ENCODE results near the gene NAV2. TPM values are rescaled to one million over a fixed set of nuclear protein-coding genes. Genes with fewer than 3 reads are reported as not detected.

NAV2 gene
- total RNA-seq, 1 donor from 2014 or later = 9.6 TPM

GRCh38 chr11:20022363-20023081 is 309.9 kb downstream of the NAV2 start:
- Histone ChIP-seq H3K36me3 (no peaks in the 10 kb centered on the region), H3K79me2 (ENCODE audit: low read depth) (peaks cover 33% of the 10 kb centered on the region), H3K4me2 (peak overlapping the region; percentile 85), H3K27ac (peak overlapping the region; percentile 90), H3K9me3 (ENCODE audit: low read depth) (no peaks in the 10 kb centered on the region), H3F3A (ENCODE audit: low read depth) (peaks cover 76% of the 10 kb centered on the region), H3K4me1 (peaks cover 71% of the 10 kb centered on the region), H4K20me1 (ENCODE audit: low read depth) (peaks cover 36% of the 10 kb centered on the region), H3K9ac (no peak overlapping the region), H3K4me3 (peak overlapping the region; percentile 50), H3K27me3 (no peaks in the 10 kb centered on the region), H2AFZ (replicated peaks) (peak overlapping the region; percentile 51)
- TF ChIP-seq EZH2phosphoT487 (IDR thresholded peaks at IDR 0.05) (peak; percentile 53), EZH2 (IDR thresholded peaks at IDR 0.05) (no peak)
- peak overlapping the region; percentile 67 for H3K27ac Mint-ChIP-seq
- H3K4me3 Mint-ChIP-seq = peak overlapping the region; percentile 88
- peak; percentile 91 for DNase-seq (ENCODE audit: low spot score)
- H3K4me1 Mint-ChIP-seq = peaks cover 45% of the 10 kb centered on the region
- peaks cover 13% of the 10 kb centered on the region for H3K27me3 Mint-ChIP-seq (ENCODE audit: insufficient read depth, low read depth)
- H3K36me3 Mint-ChIP-seq = peaks cover 3% of the 10 kb centered on the region
- H3K9me3 Mint-ChIP-seq = no peaks in the 10 kb centered on the region

DNA sequence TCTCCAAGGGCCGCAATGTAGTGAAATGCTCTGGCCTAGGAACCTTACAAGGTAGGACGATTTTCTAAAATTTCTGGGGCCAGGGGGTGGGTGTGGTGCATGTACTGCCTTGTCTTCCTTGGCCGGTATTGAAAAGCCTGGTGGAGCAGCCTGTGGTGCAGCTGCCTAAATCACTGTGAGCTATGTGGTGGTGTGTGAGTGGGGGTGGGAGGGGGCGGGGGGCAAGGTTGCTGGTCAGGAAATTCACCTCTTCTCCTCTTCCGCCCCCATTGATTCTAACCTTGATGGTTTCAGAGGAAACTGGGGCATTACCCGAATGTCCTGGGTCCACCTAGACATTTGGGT is 310.4 kb downstream of the NAV2 start:
- TF ChIP-seq CTCF (IDR thresholded peaks at IDR 0.05) (no peak), EZH2 (IDR thresholded peaks at IDR 0.05) (no peak), EZH2phosphoT487 (IDR thresholded peaks at IDR 0.05) (no peak)
- Mint-ChIP-seq H3K9me3 (no peaks in the 10 kb centered on the region), H3K4me1 (peaks cover 46% of the 10 kb centered on the region), H3K4me3 (peak overlapping the region; percentile 88), H3K36me3 (peaks cover 3% of the 10 kb centered on the region), H3K27me3 (ENCODE audit: insufficient read depth, low read depth) (peaks cover 11% of the 10 kb centered on the region), H3K27ac (peak overlapping the region; percentile 67)
- Histone ChIP-seq H3F3A (ENCODE audit: low read depth) (peaks cover 79% of the 10 kb centered on the region), H3K27me3 (no peaks in the 10 kb centered on the region), H3K79me2 (ENCODE audit: low read depth) (peaks cover 39% of the 10 kb centered on the region), H3K4me1 (peaks cover 72% of the 10 kb centered on the region), H3K9ac (no peak overlapping the region), H3K4me3 (peak overlapping the region; percentile 50), H2AFZ (replicated peaks) (no peak overlapping the region), H4K20me1 (ENCODE audit: low read depth) (peaks cover 42% of the 10 kb centered on the region), H3K4me2 (peak overlapping the region; percentile 85), H3K27ac (peak overlapping the region; percentile 90), H3K36me3 (no peaks in the 10 kb centered on the region), H3K9me3 (ENCODE audit: low read depth) (no peaks in the 10 kb centered on the region)
- DNase-seq (ENCODE audit: low spot score) = no peak

DNA sequence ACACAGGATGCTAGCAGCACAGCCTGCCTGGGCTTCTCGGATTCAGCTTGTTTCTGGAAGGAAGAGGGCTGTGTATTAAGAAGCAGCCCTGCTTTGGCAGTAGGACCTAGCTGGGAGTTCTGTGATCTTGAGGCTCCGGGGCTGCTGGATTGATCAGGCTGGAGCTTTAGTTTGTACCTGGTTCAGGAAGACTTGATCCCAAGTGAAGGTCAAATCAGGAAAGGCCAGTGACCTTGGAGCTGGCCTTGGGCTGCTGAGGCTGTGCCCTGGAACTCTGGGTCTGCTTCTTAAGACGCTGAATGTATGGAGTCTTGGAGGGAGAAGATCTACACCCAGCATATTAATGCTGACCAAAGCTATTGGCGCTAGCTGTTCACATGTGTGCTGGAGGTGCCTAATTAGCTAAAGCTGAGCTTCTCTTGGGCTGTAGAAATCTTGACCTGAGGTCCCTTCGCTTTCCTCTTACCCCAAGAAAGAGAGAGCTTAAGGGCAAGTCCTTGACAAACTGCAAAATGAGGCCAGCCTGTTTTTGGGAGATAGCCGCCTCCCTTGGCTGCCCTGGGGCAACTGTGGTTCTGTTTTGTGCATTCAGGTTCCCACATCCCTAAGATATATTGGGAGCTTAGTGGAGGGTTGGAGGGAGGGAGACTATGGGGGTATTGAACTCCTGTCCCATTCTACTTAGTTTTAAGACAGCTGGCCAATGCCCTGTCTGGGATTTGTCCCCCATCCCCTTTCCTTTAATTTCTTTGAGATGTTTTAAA is 311.7 kb downstream of the NAV2 start:
- Histone ChIP-seq H3K4me1 (peaks cover 77% of the 10 kb centered on the region), H3K27me3 (no peaks in the 10 kb centered on the region), H3K27ac (no peak overlapping the region), H3K9me3 (ENCODE audit: low read depth) (no peaks in the 10 kb centered on the region), H3K36me3 (no peaks in the 10 kb centered on the region), H3F3A (ENCODE audit: low read depth) (peaks cover 86% of the 10 kb centered on the region), H3K4me3 (peak overlapping the region; percentile 50), H4K20me1 (ENCODE audit: low read depth) (peaks cover 47% of the 10 kb centered on the region), H3K4me2 (peak overlapping the region; percentile 85), H2AFZ (replicated peaks) (no peak overlapping the region), H3K9ac (no peak overlapping the region), H3K79me2 (ENCODE audit: low read depth) (peaks cover 52% of the 10 kb centered on the region)
- Mint-ChIP-seq H3K27ac (no peak overlapping the region), H3K4me3 (peak overlapping the region; percentile 88), H3K4me1 (peaks cover 55% of the 10 kb centered on the region), H3K36me3 (no peaks in the 10 kb centered on the region), H3K27me3 (ENCODE audit: insufficient read depth, low read depth) (peaks cover 9% of the 10 kb centered on the region), H3K9me3 (no peaks in the 10 kb centered on the region)
- no peak for DNase-seq (ENCODE audit: low spot score)
- TF ChIP-seq EZH2 (IDR thresholded peaks at IDR 0.05) (no peak), CTCF (IDR thresholded peaks at IDR 0.05) (no peak), EZH2phosphoT487 (IDR thresholded peaks at IDR 0.05) (no peak)

All from neural progenitor cell (in vitro differentiated cells).